HepG2 (cell line): Measurements from ENCODE around the gene KIF13A. TPM values are rescaled to one million over a fixed set of nuclear protein-coding genes. Genes with fewer than 3 reads are reported as not detected.

ENCODE experiments used
- ARNTL ChIP-seq: sonication (generic); formaldehyde crosslinking; IDR thresholded peaks from 2 replicates; pipeline ENCODE4 v1.4.0; 2020; ENCODE audit warnings: mild to moderate bottlenecking, missing genetic modification reagents
- FOXP1 ChIP-seq, 2 experiments: fragments of 450-650 bp in 1 of 2; IDR thresholded peaks; 2 replicates each; pipeline ENCODE4 v1.6.1; 2017 to 2018; ENCODE audit warnings: antibody characterized with exemption in 1 of 2
- GABPB1 ChIP-seq: IDR thresholded peaks from 2 replicates; pipeline ENCODE4 v1.6.1; 2016; ENCODE audit warnings: mild to moderate bottlenecking, missing genetic modification reagents, moderate library complexity, missing compliant biosample characterization
- GLI4 ChIP-seq: sonication (generic); formaldehyde crosslinking; IDR thresholded peaks from 2 replicates; pipeline ENCODE4 v1.5.1; 2020; ENCODE audit warnings: missing genetic modification reagents, mild to moderate bottlenecking, moderate library complexity, borderline replicate concordance
- HCFC1 ChIP-seq: fragments of 150-350 bp; IDR thresholded peaks from 2 replicates; pipeline ENCODE4 v1.6.1; 2014; ENCODE audit warnings: low read depth, low read length
- ISL2 ChIP-seq: sonication (generic); formaldehyde crosslinking; IDR thresholded peaks from 2 replicates; pipeline ENCODE4 v1.5.0; 2020; ENCODE audit warnings: missing genetic modification reagents
- KDM5B ChIP-seq: sonication (generic); formaldehyde crosslinking; IDR thresholded peaks from 2 replicates; pipeline ENCODE4 v1.4.0; 2020; ENCODE audit warnings: missing genetic modification reagents, mild to moderate bottlenecking, borderline replicate concordance
- KLF9 ChIP-seq: IDR thresholded peaks from 2 replicates; pipeline ENCODE4 v1.6.1; 2016; ENCODE audit warnings: low read depth
- MAFF ChIP-seq: IDR thresholded peaks from 2 replicates; pipeline ENCODE4 v1.6.1; 2011; ENCODE audit warnings: low read depth, low read length, improper control_type of control experiment
- MYC ChIP-seq: sonication (generic); formaldehyde crosslinking; IDR thresholded peaks from 2 replicates; pipeline ENCODE4 v1.9.0; 2021; ENCODE audit warnings: missing genetic modification reagents, borderline replicate concordance
- PAWR ChIP-seq: sonication (generic); formaldehyde crosslinking; IDR thresholded peaks from 2 replicates; pipeline ENCODE4 v1.4.0; 2020; ENCODE audit warnings: missing genetic modification reagents, mild to moderate bottlenecking, borderline replicate concordance
- PRDM15 ChIP-seq: sonication (generic); formaldehyde crosslinking; IDR thresholded peaks from 2 replicates; pipeline ENCODE4 v1.4.0; 2020; ENCODE audit warnings: missing genetic modification reagents
- RFXAP ChIP-seq: sonication (generic); formaldehyde crosslinking; IDR thresholded peaks from 2 replicates; pipeline ENCODE4 v1.4.0; 2020; ENCODE audit warnings: missing genetic modification reagents, borderline replicate concordance
- SAP130 ChIP-seq: IDR thresholded peaks from 2 replicates; pipeline ENCODE4 v1.6.1; 2016; ENCODE audit warnings: low read depth
- SIX4 ChIP-seq: sonication (generic); formaldehyde crosslinking; IDR thresholded peaks from 2 replicates; pipeline ENCODE4 v1.4.0; 2020; ENCODE audit warnings: missing genetic modification reagents
- TBL1XR1 ChIP-seq: fragments of 150-350 bp; IDR thresholded peaks from 2 replicates; pipeline ENCODE4 v1.6.1; 2014; ENCODE audit warnings: borderline replicate concordance, low read length; ENCODE audit not compliant: partially characterized antibody
- ZNF574 ChIP-seq: sonication (generic); formaldehyde crosslinking; IDR thresholded peaks from 2 replicates; pipeline ENCODE4 v1.4.0; 2020; ENCODE audit warnings: missing genetic modification reagents
- ZNF777 ChIP-seq: sonication (generic); formaldehyde crosslinking; IDR thresholded peaks from 2 replicates; pipeline ENCODE4 v1.4.0; 2020; ENCODE audit warnings: missing genetic modification reagents
- ZNF878 ChIP-seq: sonication (generic); formaldehyde crosslinking; IDR thresholded peaks from 2 replicates; pipeline ENCODE4 v1.8.1; 2023; ENCODE audit warnings: mild to moderate bottlenecking, missing genetic modification reagents, moderate library complexity
- polyA plus RNA-seq, 8 experiments: library from polyadenylated mRNA; depleted of rRNA in 3 of 8; stranded (reverse) in 7 of 8; unstranded in 1 of 8; fragments of >200 nt; fragmentation: Illumina TruSeq in 4 of 8; extraction: Trizol in 4 of 8; gene quantifications; 2 replicates each; pipeline versions ENCODE4 v1.2.1 to v1.2.3, GENCODE V29; 2011 to 2016; ENCODE audit warnings: low read depth in 4 of 8, missing spikeins in 1 of 8, mixed read lengths in 1 of 8; ENCODE audit not compliant: insufficient read depth in 1 of 8
- total RNA-seq, 5 experiments: library from RNA; depleted of rRNA; stranded (reverse); fragments of >200 nt; fragmentation: Illumina TruSeq; extraction: Trizol; gene quantifications; 2 replicates each; pipeline ENCODE4 v1.2.3, GENCODE V29; 2016; ENCODE audit warnings: low read depth in 1 of 5
- TF ChIP-seq, protein P1 (sequence below): sonication (generic); formaldehyde crosslinking; IDR thresholded peaks from 2 replicates; pipeline ENCODE4 v1.8.0; 2022; ENCODE audit warnings: missing genetic modification reagents, mild to moderate bottlenecking, moderate library complexity, borderline replicate concordance
- TF ChIP-seq, protein P2 (sequence below): sonication (generic); formaldehyde crosslinking; IDR thresholded peaks from 2 replicates; pipeline ENCODE4 v1.4.0; 2020; ENCODE audit warnings: missing genetic modification reagents

The KIF13A gene
- total and polyA plus RNA-seq, 2 of the 13 experiments (the other 11 are each of a cell fraction or from before 2014, with no cell fraction given) = 21.1 to 37.2 TPM

GRCh38 chr6:17714177-17714576 is 273.3 kb downstream of the KIF13A start (continued):
- 0 out of 2 replicates have a peak, but pooled peaks have one; percentile 68 for TF ChIP-seq KLF9
- no peak for TF ChIP-seq MYC (CRISPR knock-in tag)
- no peak for TF ChIP-seq PRDM15
- no peak for TF ChIP-seq RFXAP (CRISPR knock-in tag)
- TF ChIP-seq, protein P1, sequence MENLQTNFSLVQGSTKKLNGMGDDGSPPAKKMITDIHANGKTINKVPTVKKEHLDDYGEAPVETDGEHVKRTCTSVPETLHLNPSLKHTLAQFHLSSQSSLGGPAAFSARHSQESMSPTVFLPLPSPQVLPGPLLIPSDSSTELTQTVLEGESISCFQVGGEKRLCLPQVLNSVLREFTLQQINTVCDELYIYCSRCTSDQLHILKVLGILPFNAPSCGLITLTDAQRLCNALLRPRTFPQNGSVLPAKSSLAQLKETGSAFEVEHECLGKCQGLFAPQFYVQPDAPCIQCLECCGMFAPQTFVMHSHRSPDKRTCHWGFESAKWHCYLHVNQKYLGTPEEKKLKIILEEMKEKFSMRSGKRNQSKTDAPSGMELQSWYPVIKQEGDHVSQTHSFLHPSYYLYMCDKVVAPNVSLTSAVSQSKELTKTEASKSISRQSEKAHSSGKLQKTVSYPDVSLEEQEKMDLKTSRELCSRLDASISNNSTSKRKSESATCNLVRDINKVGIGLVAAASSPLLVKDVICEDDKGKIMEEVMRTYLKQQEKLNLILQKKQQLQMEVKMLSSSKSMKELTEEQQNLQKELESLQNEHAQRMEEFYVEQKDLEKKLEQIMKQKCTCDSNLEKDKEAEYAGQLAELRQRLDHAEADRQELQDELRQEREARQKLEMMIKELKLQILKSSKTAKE (CRISPR knock-in tag) = no peak; the same call in 1 of the 2 replicates
- no peak for TF ChIP-seq ZNF574
- no peak for TF ChIP-seq GLI4
- no peak for TF ChIP-seq ZNF777 (CRISPR knock-in tag)
- TF ChIP-seq HCFC1 = no peak
- no peak for TF ChIP-seq PAWR
- TF ChIP-seq ISL2 (CRISPR knock-in tag) = peak; percentile 47; the same call in 1 of the 2 replicates
- TF ChIP-seq GABPB1 (CRISPR knock-in tag) = no peak
- TF ChIP-seq, protein P2, sequence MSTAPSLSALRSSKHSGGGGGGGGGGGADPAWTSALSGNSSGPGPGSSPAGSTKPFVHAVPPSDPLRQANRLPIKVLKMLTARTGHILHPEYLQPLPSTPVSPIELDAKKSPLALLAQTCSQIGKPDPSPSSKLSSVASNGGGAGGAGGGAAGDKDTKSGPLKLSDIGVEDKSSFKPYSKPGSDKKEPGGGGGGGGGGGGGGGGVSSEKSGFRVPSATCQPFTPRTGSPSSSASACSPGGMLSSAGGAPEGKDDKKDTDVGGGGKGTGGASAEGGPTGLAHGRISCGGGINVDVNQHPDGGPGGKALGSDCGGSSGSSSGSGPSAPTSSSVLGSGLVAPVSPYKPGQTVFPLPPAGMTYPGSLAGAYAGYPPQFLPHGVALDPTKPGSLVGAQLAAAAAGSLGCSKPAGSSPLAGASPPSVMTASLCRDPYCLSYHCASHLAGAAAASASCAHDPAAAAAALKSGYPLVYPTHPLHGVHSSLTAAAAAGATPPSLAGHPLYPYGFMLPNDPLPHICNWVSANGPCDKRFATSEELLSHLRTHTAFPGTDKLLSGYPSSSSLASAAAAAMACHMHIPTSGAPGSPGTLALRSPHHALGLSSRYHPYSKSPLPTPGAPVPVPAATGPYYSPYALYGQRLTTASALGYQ (CRISPR knock-in tag) = 0 out of 2 replicates have a peak, but pooled peaks have one; percentile 15
- no peak for TF ChIP-seq TBL1XR1
- peak; percentile 53; the same call in 1 of the 2 replicates for TF ChIP-seq SAP130 (CRISPR knock-in tag)
- no peak for TF ChIP-seq SIX4 (CRISPR knock-in tag)
- no peak for TF ChIP-seq ARNTL
- TF ChIP-seq KDM5B (CRISPR knock-in tag) = no peak
- no peak for TF ChIP-seq FOXP1 (IDR thresholded peaks at IDR 0.05)
- TF ChIP-seq FOXP1 (CRISPR knock-in tag; IDR thresholded peaks at IDR 0.05) = peak; percentile 72; the same call in 1 of the 2 replicates
- peak; percentile 81 for TF ChIP-seq MAFF
- TF ChIP-seq ZNF878 = no peak
